ENCODE results near the gene CDH4.

The CDH4 gene

GRCh38 chr20:61861858-61862257 is 609.8 kb downstream of the CDH4 start:
- no peak for DNase-seq (ENCODE audit: low read depth)

GRCh38 chr20:61862881-61863280 is 610.8 kb downstream of the CDH4 start:
- no peak for DNase-seq (ENCODE audit: low read depth)

- DNase-seq (ENCODE audit: low read depth): no peak
Measured at GRCh38 chr20:61864481-61864880, 612.4 kb downstream of the CDH4 start.

- no peak for DNase-seq (ENCODE audit: low read depth)
Measured at GRCh38 chr20:61865353-61865752, 613.3 kb downstream of the CDH4 start.

GRCh38 chr20:61866165-61866564 is 614.1 kb downstream of the CDH4 start:
- DNase-seq (ENCODE audit: low read depth): no peak

- DNase-seq (ENCODE audit: low read depth): no peak
Measured at GRCh38 chr20:61868006-61868405, 615.9 kb downstream of the CDH4 start.

GRCh38 chr20:61868466-61869090 is 616.5 kb downstream of the CDH4 start:
- DNase-seq (ENCODE audit: low read depth): no peak

GRCh38 chr20:61869750-61870507 is 617.9 kb downstream of the CDH4 start:
- DNase-seq (ENCODE audit: low read depth): no peak

- no peak for DNase-seq (ENCODE audit: low read depth)
Measured at GRCh38 chr20:61871160-61871559, 619.1 kb downstream of the CDH4 start.

- DNase-seq (ENCODE audit: low read depth): no peak
Measured at GRCh38 chr20:61871913-61872312, 619.9 kb downstream of the CDH4 start.

- no peak for DNase-seq (ENCODE audit: low read depth)
Measured at GRCh38 chr20:61872371-61872900, 620.4 kb downstream of the CDH4 start.

GRCh38 chr20:61873651-61874420 is 621.8 kb downstream of the CDH4 start:
- DNase-seq (ENCODE audit: low read depth): no peak

- DNase-seq (ENCODE audit: low read depth): no peak
Measured at GRCh38 chr20:61874421-61875068, 622.5 kb downstream of the CDH4 start.

- DNase-seq (ENCODE audit: low read depth): no peak
Measured at GRCh38 chr20:61875221-61875885, 623.3 kb downstream of the CDH4 start.

GRCh38 chr20:61875996-61876395 is 623.9 kb downstream of the CDH4 start:
- DNase-seq (ENCODE audit: low read depth): no peak

- DNase-seq (ENCODE audit: low read depth): no peak
Measured at GRCh38 chr20:61876952-61877728, 625.1 kb downstream of the CDH4 start.

GRCh38 chr20:61877776-61878477 is 625.9 kb downstream of the CDH4 start:
- DNase-seq (ENCODE audit: low read depth): no peak

GRCh38 chr20:61878478-61879302 is 626.6 kb downstream of the CDH4 start:
- DNase-seq (ENCODE audit: low read depth): no peak

- no peak for DNase-seq (ENCODE audit: low read depth)
Measured at GRCh38 chr20:61879303-61879620, 627.2 kb downstream of the CDH4 start.

- DNase-seq (ENCODE audit: low read depth): no peak
Measured at GRCh38 chr20:61879694-61880093, 627.6 kb downstream of the CDH4 start.

Measured in fibroblast of the conjunctiva (primary cell).